PFSK-1 (cell line): ENCODE results near the gene INTS11.

Experiments used
- FOXP2 ChIP-seq: optimal IDR thresholded peaks from 2 replicates; pipeline ENCODE3; 2011; ENCODE audit warnings: borderline replicate concordance, control low read depth, inconsistent platforms; ENCODE audit not compliant: insufficient read depth; ENCODE audit errors: extremely low read length, extremely low read depth
- POLR2AphosphoS5 ChIP-seq: IDR thresholded peaks from 2 replicates; pipeline ENCODE4 v1.6.1; 2012; ENCODE audit warnings: low read depth, mild to moderate bottlenecking, control low read depth, low read length, moderate library complexity
- REST ChIP-seq, 2 experiments: IDR thresholded peaks; 2 replicates each; pipeline versions ENCODE4 v1.6.1 to v1.8.0; 2011 to 2012; ENCODE audit warnings: low read depth in 2 of 2, low read length in 2 of 2, control low read depth in 1 of 2, inconsistent platforms in 1 of 2, mild to moderate bottlenecking in 1 of 2, moderate library complexity in 1 of 2; ENCODE audit not compliant: insufficient read depth in 1 of 2
- SIN3A ChIP-seq: IDR thresholded peaks from 2 replicates; pipeline ENCODE4 v1.6.1; 2012; ENCODE audit warnings: mild to moderate bottlenecking, low read length, moderate library complexity, borderline replicate concordance; ENCODE audit not compliant: insufficient read depth
- TAF1 ChIP-seq: IDR thresholded peaks from 2 replicates; pipeline ENCODE4 v1.6.1; 2012; ENCODE audit warnings: low read length, control low read depth, borderline replicate concordance; ENCODE audit not compliant: insufficient read depth

The INTS11 gene

GRCh38 chr1:1274299-1274930, 50.0 kb downstream of the INTS11 start:
- TF ChIP-seq SIN3A, result no peak
- no peak for TF ChIP-seq POLR2AphosphoS5

GRCh38 chr1:1273512-1274298, 50.8 kb downstream of the INTS11 start, which contains the start of gene UBE2J2:
Gene UBE2J2, minus strand, starts transcription at chr1:1273854. Its CDS starts 5,862 bp downstream, at chr1:1267992.
- peak; percentile 72; the same call in 1 of the 2 replicates for TF ChIP-seq TAF1
- TF ChIP-seq FOXP2, result peak; percentile 75
- TF ChIP-seq SIN3A, result no peak; the same call in 1 of the 2 replicates
- peak in 1 of 2 experiments; percentile 27; a peak in 1 of 4 replicates for TF ChIP-seq REST (IDR thresholded peaks at IDR 0.05; ENCODE audit: insufficient read depth in 1 of 2, low read depth in 2 of 2, low read length in 2 of 2)
- peak; percentile 83 for TF ChIP-seq POLR2AphosphoS5

GRCh38 chr1:1273209-1273511, 51.3 kb downstream of the INTS11 start:
- TF ChIP-seq REST (IDR thresholded peaks at IDR 0.05; ENCODE audit: insufficient read depth in 1 of 2, low read depth in 2 of 2, low read length in 2 of 2), result no peak
- TF ChIP-seq POLR2AphosphoS5, result no peak
- no peak for TF ChIP-seq TAF1
- TF ChIP-seq FOXP2, result no peak
- no peak for TF ChIP-seq SIN3A

GRCh38 chr1:1272341-1273208, 51.9 kb downstream of the INTS11 start:
- TF ChIP-seq TAF1 (no peak), FOXP2 (no peak), POLR2AphosphoS5 (no peak), SIN3A (no peak), REST (IDR thresholded peaks at IDR 0.05; ENCODE audit: insufficient read depth in 1 of 2, low read depth in 2 of 2, low read length in 2 of 2) (no peak)

GRCh38 chr1:1270813-1271212, 53.6 kb downstream of the INTS11 start:
- TF ChIP-seq REST (IDR thresholded peaks at IDR 0.05; ENCODE audit: insufficient read depth in 1 of 2, low read depth in 2 of 2, low read length in 2 of 2) (no peak), TAF1 (no peak), SIN3A (no peak), POLR2AphosphoS5 (no peak), FOXP2 (no peak)
